NCI-H1092 (cell line): Measurements from ENCODE around the gene SMO.
A peak's percentile ranks its signal among the peaks of the same experiment; 100 is the strongest.

Source experiments
- DNase-seq: peaks from one replicate; lab custom pipeline; 2025; lab: John Stamatoyannopoulos, UW

SMO gene

DNA sequence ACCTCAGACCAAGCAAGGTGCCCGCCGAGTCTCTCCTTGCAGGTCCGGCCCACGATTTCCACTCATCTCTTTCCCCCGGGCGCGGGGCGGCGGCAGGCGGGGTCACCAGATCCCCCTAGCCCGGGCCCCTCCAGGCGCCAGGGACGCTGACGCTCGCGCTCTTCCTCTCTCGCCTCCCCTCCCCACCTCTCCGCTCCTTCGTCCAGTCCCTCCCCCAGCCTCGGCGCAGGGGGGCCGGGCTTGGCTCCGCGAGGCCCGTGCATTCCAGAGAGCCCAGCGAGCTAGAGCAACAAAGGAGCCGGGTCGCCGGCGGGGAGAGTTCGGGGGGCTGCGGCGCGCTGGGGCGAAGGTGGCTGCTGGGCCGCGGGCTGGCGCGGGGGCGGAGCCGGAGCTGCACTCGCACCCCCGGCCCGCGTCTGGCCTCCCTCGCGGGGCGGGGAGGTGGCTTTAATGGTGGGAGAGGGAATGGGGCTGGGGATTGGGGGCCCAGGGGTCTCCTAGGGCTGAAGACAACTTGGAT is at the start of gene SMO:
Gene SMO, plus strand, starts transcription at position 262 of the 520 bp plus-strand sequence. CDS start 519 bp downstream, outside the sequence.
- peak; percentile 17 for DNase-seq

DNA sequence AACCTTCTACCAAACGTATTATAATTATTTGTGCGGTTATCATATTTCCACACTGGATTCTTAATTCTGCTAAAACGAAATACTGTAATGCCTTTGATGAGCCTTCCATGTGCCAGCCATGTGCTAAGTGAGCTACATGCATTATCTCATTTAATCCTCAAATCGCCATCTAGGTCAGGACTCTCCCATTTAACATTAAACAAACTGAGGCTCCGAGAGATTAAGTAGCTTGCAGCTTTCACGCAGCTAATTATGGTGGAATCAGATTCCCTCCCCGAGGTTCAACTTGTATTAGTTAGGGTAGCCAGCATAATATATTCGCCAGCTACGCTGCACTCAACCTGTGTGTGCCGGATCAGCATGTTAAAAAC is 44.7 kb upstream of the SMO start:
- no peak for DNase-seq

DNA sequence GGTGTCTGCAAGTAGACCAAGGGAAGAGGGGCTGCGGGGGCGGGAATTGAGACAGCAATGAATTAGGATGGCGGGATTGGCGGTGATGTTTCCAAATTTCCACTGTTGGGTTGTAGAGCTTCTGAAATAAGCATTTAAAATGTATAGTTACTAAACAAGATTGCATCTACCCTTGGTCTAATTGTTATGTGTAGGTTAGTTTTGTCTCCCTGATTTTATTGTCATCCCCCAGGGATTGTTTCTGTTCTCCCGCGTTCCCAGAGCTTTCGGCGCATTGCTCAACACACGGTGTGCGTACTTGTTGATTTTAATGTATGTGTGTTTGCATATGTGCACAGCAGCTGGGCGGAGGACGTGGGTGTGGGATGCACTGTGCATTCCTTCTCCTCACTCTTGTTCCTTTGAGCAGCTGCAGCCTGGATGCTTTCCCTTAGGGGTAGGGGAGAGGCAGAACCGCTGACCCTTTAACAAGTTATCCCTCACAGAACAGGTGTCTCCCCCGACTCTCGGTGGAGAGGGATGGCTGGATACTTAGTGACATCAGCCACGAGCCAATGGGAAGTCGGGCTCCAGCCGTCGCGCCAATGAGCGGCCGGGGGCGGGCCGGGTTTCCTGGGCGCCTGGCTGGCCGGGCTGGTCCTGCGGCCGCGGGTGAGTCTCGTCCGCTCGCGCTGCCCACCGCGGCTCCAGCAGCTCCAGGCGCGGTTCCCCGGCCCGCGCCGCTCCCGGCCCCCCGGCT is 44.2 kb upstream of the SMO start, which contains the start of gene TSPAN33:
Gene TSPAN33, plus strand, starts transcription at position 613 of the 739 bp plus-strand sequence. CDS start 274 bp downstream, outside the sequence.
- DNase-seq, result peak; percentile 76

DNA sequence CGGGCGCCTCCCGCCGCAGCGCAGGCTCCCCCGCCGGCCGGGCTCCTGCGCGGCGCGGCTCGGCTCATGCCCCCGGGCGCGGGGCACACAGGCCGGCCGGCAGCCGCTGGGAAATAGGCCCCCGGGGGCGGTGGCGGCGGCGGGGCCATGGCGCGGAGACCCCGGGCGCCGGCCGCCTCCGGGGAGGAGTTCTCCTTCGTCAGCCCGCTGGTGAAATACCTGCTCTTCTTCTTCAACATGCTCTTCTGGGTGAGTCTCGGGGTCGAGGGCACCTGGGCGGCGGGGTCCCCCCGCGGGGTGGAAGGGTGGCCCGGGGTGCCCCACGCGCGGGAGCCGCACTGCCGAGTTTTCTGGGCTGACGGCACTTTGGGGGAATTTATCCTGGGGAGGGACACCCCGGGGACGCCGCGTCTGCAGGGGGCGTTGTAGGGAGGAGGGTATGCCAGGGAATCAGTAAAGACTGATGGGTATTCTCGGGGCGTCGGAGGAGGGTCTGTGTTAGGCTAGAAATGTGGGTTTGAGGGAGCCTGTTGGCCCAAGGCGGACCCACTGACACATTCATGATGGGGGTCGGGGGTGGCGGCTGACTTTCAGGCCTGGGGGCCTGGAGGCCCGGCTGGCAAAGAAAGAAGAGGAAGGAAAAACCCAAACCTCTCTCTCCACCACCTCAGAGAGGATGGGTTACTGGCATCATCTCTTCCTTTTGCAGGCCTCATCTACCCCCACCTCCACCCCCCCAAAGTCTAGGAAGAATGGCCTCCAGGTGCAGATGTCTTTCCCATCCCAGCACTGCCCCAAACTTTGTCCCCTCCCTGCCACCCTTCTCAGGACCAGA is 43.4 kb upstream of the SMO start:
- no peak for DNase-seq

DNA sequence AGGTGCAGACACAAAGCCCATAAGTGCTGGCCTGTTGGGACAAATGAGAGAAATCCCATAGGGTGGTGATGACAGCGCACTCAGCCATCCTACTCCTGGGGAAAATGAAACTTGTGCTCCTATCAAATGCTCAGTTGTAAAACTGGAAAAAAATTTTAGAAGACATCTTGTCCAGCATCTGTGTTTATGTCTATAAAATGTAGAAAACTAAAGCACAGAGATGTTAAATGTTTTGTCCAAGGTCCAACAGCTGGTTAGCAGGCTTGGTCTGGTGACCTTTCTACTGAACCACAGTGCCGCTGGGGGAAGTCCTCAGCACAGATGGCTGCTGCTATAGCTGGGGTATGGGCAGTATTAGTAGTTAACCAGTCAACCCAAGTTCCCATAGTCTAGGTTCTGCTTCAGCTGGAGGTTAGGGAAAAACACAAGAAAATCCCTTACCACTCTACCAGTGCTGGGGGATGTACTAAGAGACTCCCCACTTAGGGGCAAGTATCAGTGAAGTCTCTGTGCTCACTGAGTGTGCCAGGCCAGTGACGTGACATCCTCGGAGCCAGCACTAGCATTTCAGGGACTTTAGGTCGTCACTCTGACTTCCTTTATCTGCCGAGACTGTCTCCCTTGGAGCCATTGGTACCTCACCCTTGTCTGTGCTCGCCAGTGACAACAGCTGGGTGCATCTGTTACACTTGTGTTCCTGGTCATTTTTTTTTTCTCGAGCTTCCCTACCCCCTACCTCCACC is 42.0 kb upstream of the SMO start:
- DNase-seq, result no peak

DNA sequence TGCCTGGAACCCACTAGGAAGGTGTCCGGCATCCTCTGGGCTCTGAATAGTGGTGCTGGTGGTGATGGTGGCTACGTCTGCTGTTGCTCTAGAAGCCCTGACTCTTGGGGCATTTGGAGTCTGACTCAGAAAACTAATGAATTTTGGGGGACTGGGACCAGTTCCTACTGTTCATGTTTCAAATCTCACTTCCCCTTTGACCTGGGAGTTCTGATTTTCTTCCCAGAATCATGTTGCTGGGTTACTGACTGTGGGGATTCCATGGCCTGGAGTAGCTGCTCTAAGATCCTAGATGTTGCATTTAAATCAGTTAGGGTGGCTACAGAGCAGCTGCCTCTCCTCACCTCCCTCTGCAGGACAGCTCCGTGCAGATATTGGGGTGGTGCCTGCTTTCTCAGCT is 40.7 kb upstream of the SMO start:
- no peak for DNase-seq

DNA sequence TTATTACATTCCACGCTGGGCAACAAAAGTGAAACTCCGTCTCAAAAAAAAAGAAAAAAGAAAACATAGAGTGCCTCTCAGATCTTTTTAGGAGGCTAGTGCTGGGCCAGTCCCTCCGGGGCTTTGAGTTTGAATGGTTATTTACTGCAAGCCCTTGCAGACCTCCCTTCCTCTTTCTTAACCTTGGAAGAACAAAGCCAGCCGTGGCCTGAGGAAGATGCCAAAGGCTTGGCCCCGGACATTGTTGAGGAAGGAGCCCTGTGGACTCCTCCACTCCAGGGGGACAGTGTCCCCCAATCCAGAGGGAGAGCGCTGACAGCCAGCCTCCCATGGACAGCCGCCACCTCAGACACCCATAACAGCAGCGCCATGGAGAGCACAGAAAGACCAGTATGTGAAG is 38.9 kb upstream of the SMO start:
- no peak for DNase-seq

DNA sequence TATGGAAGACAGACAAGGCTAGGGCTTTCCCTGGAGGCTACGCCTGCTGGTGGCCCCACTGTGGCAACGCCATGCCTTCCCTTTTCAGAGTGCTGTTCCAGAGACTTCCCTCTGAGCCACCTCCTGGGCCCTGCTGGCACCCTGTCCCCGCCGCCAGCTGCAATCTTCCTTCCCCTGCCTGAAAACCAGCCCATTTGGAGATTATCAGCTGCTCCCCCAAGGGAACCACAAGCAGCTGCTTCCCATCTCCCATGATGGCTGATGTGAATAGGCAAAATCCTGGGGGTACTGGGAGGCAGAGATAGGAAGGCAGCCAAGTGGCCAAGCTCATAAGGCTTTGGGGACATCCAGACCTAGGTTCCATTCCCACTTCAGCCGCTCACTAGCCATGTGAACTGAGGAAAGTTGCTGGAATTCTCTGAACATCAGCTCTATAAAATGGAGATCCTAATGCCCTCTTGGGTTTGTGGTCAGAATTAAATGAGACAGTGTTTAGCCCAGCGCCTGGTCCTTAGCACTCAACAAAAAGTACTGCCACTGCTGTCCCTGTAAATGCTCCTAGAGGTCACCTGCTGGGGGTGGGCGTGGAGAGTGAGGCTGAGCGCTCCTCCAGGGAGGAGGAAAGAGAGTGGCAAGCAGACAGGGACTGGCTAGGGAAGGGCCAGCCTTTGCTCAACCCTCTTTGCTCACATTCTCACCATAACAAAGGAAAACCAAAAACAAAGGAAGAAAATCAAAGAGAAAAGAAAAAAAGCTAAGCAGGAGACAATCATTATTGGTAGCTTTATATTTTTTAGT is 38.0 kb upstream of the SMO start:
- no peak for DNase-seq

DNA sequence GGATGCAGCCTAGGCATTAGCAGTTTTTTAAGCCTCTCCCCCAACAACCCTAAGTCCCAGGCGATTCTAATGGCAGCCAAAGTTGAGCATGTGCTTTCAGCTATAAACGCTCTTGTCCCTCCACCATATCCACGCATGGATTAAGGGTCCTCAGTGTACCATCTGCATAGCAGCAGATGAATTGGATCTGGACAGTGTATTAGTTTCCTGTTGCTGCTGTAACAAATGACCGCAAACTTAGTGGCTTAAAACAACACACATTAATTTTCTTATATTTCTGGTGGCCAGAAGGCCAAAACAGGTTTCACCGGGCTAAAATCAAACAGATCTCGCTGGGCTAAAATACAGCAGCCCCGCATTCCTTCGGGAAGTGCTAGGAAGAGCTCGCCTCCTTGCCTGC is 30.8 kb upstream of the SMO start:
- no peak for DNase-seq

DNA sequence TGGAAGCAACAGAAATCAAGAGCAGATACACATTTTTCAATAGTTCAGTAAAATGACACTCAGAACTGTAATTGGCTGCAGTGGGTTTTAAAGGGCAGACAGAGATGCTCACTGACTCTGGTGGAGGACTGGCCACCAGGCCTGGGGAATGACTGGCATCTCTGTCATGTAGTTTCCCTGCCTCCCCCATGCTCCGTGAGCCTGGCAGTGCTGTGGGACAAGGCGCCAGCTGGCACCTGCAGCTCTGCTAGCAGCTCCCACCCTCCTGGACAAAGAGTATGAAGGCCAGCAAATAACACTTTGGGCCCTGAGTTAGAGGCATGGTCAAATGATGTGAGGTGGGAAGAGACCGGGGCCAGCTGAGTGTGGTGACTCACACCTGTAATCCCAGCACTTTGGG is 28.9 kb upstream of the SMO start:
- no peak for DNase-seq

DNA sequence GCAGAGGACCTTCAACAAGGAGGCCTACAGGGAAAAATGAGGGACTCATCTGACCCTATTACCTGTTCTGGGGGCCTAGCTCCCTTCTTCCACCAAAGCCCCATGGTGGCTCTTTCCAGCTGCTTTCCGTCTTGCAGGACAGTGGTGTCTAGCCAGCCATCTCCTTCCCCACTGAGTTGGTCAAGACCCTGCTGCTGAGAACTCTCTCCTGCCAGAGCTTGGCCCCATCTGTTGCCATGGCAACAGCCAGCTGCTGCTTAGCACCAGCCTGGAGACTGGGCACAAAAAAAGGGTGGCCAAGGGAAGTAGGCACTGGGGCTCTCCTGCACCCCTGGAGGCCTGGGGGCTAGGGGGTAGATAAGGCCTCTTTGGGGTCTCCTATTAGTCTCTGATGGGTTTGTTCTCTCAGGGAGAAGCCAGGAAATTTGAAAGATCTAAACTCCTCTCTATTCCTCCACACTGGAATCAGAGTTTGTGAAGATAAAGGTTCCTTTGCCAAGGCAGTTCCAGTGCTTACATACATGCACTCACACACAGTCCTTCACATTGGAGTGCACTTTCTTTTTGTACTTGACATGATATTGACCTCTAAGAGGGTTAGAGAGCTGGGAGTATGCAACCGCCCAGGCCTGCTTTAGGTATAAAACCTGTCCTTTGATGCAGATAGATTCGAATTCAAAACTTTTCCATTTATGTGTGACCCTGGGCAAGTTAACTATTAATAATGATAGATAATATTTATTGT is 28.1 kb upstream of the SMO start:
- DNase-seq, result peak; percentile 42

DNA sequence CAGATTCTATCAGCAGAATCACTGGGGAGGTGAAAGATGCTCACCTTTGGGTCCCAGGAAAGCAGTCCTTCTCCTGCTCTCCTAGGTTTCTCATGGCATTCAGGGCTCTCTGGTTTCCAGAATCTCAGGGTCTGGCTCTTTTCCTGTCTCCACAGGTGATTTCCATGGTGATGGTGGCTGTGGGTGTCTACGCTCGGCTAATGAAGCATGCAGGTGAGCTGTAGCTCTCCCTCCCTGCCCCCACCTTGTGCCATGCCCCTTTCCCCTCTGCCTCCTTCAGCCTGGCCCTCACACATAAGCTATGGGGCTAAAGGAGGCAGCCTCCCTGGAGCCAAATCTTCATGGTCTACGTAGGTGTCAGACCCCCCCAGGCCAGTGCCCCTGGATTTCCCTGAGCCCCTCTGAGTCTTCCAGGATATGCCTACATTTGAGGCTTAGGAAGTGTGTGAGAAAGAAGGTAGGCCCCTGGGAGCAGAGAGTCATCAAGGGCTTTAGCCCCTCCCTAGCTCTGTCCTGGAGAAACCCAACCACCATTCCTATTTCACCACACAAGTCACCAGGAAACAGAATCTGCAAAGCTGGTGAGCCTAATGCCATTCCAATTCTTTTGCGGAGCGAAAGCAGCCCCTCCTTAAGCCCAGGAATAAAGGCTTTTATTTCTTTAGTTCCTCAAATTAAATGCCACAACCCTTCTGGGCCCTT is 26.8 kb upstream of the SMO start:
- DNase-seq, result no peak

DNA sequence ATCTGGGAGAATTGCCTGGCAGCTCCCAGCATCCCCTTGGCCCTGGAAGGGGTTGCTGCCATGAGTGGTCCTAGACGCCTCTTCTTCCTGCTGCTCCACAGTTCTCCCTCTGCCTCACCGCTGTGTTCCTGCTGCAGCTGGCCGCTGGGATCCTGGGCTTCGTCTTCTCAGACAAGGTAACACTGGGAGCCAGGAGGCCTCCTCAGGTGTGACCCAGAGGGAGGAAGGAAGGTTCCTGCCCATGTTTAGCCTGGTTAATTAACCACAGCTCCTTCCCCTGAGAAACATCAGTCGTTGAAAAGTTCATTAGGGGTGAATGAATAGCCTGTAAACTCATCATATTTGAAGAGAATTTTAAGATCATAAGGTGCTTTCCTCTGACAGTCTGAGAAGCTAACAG is 25.7 kb upstream of the SMO start:
- DNase-seq, result no peak

DNA sequence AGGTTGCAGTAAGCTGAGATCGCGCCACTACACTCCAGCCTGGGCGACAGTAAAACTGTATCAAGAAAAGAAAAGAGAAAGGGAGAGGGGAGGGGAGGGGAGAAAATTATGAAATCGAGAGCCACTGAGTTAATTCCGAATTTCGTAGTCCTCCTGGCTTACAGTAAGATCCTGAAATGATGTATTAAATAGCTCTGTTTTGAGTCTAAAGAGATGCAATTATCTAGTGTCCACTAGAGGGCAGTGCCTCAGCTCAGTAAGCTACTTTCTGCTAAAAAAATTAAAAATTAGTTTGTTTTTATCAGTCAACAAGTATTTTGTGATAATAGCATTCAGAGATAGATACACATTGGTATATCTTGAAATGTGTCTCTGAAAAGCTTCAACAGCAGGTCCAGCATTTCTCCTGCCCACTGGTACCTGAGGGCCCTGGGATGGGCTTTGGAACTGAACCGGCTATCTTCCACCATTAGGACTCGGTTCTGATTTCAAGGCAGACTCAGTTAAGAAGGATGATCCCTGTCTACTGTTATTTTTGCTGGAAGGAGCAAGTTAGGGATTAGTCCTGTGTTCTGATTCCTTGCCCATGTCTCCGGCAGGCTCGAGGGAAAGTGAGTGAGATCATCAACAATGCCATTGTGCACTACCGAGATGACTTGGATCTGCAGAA is 24.4 kb upstream of the SMO start:
- peak; percentile 35 for DNase-seq

DNA sequence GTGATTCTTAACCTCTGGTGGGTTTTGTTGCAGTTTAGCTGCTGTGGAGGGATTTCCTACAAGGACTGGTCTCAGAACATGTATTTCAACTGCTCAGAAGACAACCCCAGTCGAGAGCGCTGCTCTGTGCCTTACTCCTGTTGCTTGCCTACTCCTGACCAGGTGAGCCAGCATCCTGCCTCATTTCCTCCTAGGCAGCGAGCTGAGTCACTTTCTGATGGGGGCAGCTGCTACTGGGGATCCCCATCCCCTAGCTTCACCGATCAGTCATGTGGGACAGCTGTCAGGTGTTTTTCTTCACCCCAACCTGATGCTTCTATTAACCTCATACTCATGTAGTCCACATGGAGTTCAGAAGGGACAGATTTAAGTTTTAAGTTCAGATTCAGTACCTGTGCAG is 21.7 kb upstream of the SMO start:
- no peak for DNase-seq

DNA sequence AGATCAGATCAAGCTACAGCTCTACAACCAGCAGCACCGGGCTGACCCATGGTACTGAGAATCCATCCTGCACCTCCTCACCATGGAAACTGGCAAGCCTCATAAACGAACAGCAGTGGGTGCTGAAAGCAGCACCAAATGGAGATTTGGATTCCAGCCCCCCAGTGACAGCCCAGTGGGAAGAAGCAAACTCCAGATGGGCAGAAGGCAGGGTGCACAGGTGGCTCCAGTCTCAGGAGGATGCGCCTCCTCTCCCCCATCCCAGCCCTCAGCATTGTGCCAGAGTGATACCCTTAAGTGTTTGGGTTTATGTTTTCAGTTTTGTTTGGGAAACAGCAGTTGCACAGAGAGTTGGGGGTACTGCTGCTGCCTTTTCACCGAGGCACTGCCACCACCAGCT is 20.6 kb upstream of the SMO start:
- DNase-seq, result no peak

DNA sequence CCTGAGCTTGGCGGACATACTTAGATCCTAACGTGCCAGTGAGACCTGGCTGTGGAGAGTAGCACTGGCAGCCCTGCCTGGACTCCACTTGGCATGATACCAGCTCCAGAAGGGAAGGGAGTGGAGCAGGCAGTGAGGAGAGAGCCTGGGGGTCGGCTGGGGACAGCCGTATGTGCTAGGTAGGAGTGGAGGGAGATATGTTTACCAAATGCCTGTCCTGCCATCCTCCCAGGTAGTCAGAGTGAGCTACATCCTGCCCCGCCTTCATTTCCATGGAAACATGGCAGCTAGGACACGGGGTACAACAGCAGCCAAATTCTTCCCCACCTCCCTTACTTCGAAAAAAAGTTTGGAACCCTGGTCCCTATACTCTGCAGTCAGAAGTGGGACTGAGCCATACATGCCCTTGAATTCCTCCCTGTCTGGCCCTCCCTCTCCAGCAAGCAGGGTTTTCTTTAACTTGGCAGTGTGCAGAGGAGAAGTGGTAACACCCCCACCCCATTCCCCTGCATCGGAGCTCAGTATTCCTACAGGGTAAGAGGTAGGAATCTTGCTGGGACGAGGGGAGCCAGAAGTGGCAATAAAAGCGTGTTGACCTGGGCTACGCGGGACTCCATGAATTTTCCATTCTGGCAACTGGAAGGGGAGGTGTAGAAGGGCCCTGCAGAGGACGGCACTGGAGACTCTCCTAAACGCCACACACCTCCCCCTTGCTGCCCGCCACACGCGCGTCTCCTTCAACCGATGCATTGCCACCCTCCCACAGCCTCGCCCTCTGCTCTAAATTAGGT is 20.0 kb upstream of the SMO start:
- no peak for DNase-seq

DNA sequence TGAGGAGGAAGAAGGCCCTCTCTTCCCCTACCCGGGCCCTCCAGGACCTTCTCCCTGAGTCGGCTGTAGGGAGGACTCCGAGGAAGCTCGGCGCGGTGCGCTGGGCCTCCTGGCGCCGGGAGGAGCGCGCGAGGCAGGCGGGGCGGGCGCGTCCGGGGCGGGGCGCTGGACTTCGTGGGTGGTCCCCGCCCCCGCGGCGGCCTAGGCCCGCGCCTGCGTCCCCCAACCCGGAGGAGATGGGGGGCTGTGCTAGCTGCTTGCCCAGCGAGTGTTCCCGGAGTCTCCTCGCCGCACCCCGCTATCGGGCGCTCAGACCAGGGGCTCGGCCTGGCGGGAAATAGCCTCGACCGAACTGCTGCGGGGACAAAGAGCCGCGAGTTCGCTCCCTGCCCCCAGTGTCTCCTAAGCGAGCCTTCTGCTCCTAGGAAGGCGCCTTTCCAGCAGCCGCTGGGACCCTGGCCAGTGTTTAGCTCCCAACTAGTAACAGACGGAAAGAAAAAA is 19.2 kb upstream of the SMO start:
- DNase-seq, result peak; percentile 39
